HCT116 (cell line): ENCODE data around the gene ALDH5A1. TPM values are rescaled to one million over a fixed set of nuclear protein-coding genes. Genes with fewer than 3 reads are reported as not detected.

Experiments used
- ATAC-seq: fragments of 200-7000 bp; cut with Tn5 transposase; 2 replicates; pipeline ENCODE4 v1.9.1; 2020; ENCODE audit warnings: mild to moderate bottlenecking, moderate library complexity
- BruUV-seq: library from RNA; stranded (reverse); fragments of 400-500 nt; replicated peaks from 2 replicates; lab custom pipeline; 2021; lab: Mats Ljungman, UMichigan
- CTCF ChIA-PET: fragments of 300-600 bp; sonication (Branson Sonifier 250); formaldehyde crosslinking; loops from one replicate; lab custom pipeline; 2021; ENCODE audit warnings: antibody characterized with exemption; lab: Charles Lee
- POLR2A ChIA-PET: fragments of 300-600, 350-600 bp; sonication (Branson Sonifier 250); formaldehyde crosslinking; loops from one replicate; lab custom pipeline; 2021; ENCODE audit warnings: antibody characterized with exemption; lab: Charles Lee
- RAD21 ChIA-PET, 2 experiments: fragments of 300-600 bp; sonication (Branson Sonifier 250); formaldehyde crosslinking; loops; one replicate each; lab custom pipeline; 2023; ENCODE audit warnings: low total read pairs in 2 of 2; ENCODE audit not compliant: uncharacterized antibody in 2 of 2, unreplicated experiment in 2 of 2, low non-redundant PET in 1 of 2; lab: Charles Lee
- DNase-seq: peaks from one replicate; pipeline ENCODE4 v3.0.0-alpha.2; 2010; ENCODE audit warnings: low read depth, low spot score
- H2AFZ ChIP-seq: fragments of 200-600 bp; shearing (Covaris generic), sonication (generic); 2 replicates; pipeline ENCODE4 v1.6.1; 2017; ENCODE audit warnings: low read depth, mixed run types, mixed read lengths, antibody characterized with exemption, low read length; ENCODE audit not compliant: poor library complexity, severe bottlenecking
- H3K27ac ChIP-seq: 2 replicates; pipeline ENCODE4 v1.5.1; 2012; ENCODE audit warnings: low read depth, low read length
- H3K27me3 ChIP-seq: fragments of 200-600 bp; sonication (generic); 2 replicates; pipeline ENCODE4 v1.6.1; 2016; ENCODE audit warnings: mixed run types, low read length, mixed read lengths; ENCODE audit not compliant: insufficient read depth
- H3K36me3 ChIP-seq, 2 experiments: fragments of 200-500 bp in 1 of 2; fragments of 200-600 bp in 1 of 2; sonication (Bioruptor generic) in 1 of 2; sonication (generic) in 1 of 2; 2 replicates each; pipeline versions ENCODE4 v1.5.1 to v1.6.1; 2014 to 2016; ENCODE audit warnings: low read length in 2 of 2, inconsistent platforms in 1 of 2, mixed read lengths in 1 of 2, mixed run types in 1 of 2; ENCODE audit not compliant: insufficient read depth in 2 of 2, control insufficient read depth in 1 of 2
- H3K4me1 ChIP-seq, 2 experiments: fragments of 200-600 bp in 1 of 2; sonication (generic) in 1 of 2; 2 replicates each; pipeline versions ENCODE4 v1.5.1 to v1.6.1; 2012 to 2017; ENCODE audit warnings: low read length in 2 of 2, inconsistent platforms in 1 of 2, mild to moderate bottlenecking in 1 of 2, mixed read lengths in 1 of 2, mixed run types in 1 of 2, moderate library complexity in 1 of 2; ENCODE audit not compliant: insufficient read depth in 2 of 2, control insufficient read depth in 1 of 2
- H3K4me2 ChIP-seq: fragments of 200-600 bp; sonication (generic); 2 replicates; pipeline ENCODE4 v1.6.1; 2017; ENCODE audit warnings: mixed run types, low read length, mixed read lengths
- H3K4me3 ChIP-seq, 2 experiments: fragments of 200-600 bp in 1 of 2; sonication (generic) in 1 of 2; replicated peaks in 1 of 2; 2 replicates each; pipeline ENCODE4 v1.5.1; 2011 to 2016; ENCODE audit warnings: low read length in 2 of 2, control low read depth in 1 of 2, low read depth in 1 of 2, mild to moderate bottlenecking in 1 of 2, mixed read lengths in 1 of 2, mixed run types in 1 of 2
- H3K79me2 ChIP-seq: fragments of 200-600 bp; sonication (generic); 2 replicates; pipeline ENCODE4 v1.6.1; 2017; ENCODE audit warnings: mild to moderate bottlenecking, mixed run types, low read length, moderate library complexity, mixed read lengths; ENCODE audit not compliant: insufficient read depth
- H3K9ac ChIP-seq: fragments of 200-600 bp; sonication (generic); 2 replicates; pipeline ENCODE4 v1.6.1; 2016; ENCODE audit warnings: low read length, mixed read lengths
- H3K9me2 ChIP-seq: fragments of 200-600 bp; sonication (generic), shearing (Covaris generic); 2 replicates; pipeline ENCODE4 v1.6.1; 2017; ENCODE audit warnings: mixed run types, mild to moderate bottlenecking, moderate library complexity; ENCODE audit not compliant: insufficient read depth
- H3K9me3 ChIP-seq, 2 experiments: fragments of 200-500 bp in 1 of 2; fragments of 200-600 bp in 1 of 2; sonication (Bioruptor generic) in 1 of 2; sonication (generic) in 1 of 2; 2 replicates each; pipeline ENCODE4 v1.6.1; 2014 to 2017; ENCODE audit warnings: low read length in 2 of 2, mixed read lengths in 2 of 2, inconsistent platforms in 1 of 2, low read depth in 1 of 2, mild to moderate bottlenecking in 1 of 2, mixed run types in 1 of 2, moderate library complexity in 1 of 2; ENCODE audit not compliant: control insufficient read depth in 1 of 2, insufficient read depth in 1 of 2
- H4K20me1 ChIP-seq: fragments of 200-600 bp; sonication (generic), shearing (Covaris generic); 2 replicates; pipeline ENCODE4 v1.6.1; 2017; ENCODE audit warnings: mixed run types, mild to moderate bottlenecking, moderate library complexity; ENCODE audit not compliant: insufficient read depth
- CBX3 ChIP-seq: IDR thresholded peaks from 2 replicates; pipeline ENCODE4 v1.6.1; 2012; ENCODE audit warnings: low read depth
- CEBPB ChIP-seq: IDR thresholded peaks from 2 replicates; pipeline ENCODE4 v1.6.1; 2012; ENCODE audit warnings: low read depth
- CTCF ChIP-seq, 3 experiments: fragments of 200-600 bp in 1 of 3; sonication (generic) in 1 of 3; IDR thresholded peaks in 2 of 3; conservative IDR thresholded peaks in 1 of 3; 2 replicates each; pipeline ENCODE4 v1.5.1; 2012 to 2017; ENCODE audit warnings: low read depth in 2 of 3, low read length in 2 of 3, antibody characterized with exemption in 1 of 3, borderline replicate concordance in 1 of 3, control low read depth in 1 of 3, mild to moderate bottlenecking in 1 of 3, mixed read lengths in 1 of 3, mixed run types in 1 of 3, moderate library complexity in 1 of 3; ENCODE audit not compliant: insufficient read depth in 1 of 3
- ELF1 ChIP-seq: IDR thresholded peaks from 2 replicates; pipeline ENCODE4 v1.6.1; 2012; ENCODE audit warnings: low read depth, borderline replicate concordance
- EZH2 ChIP-seq: fragments of 200-600 bp; sonication (generic); IDR thresholded peaks from 2 replicates; pipeline ENCODE4 v1.6.1; 2017; ENCODE audit warnings: antibody characterized with exemption, mixed run types
- FOSL1 ChIP-seq: IDR thresholded peaks from 2 replicates; pipeline ENCODE4 v1.6.1; 2012; ENCODE audit warnings: low read depth
- JUND ChIP-seq: IDR thresholded peaks from 2 replicates; pipeline ENCODE4 v1.6.1; 2012
- MAX ChIP-seq: IDR thresholded peaks from 2 replicates; pipeline ENCODE4 v1.6.1; 2012
- POLR2A ChIP-seq: IDR thresholded peaks from 2 replicates; pipeline ENCODE4 v1.7.0; 2011; ENCODE audit warnings: borderline replicate concordance; ENCODE audit not compliant: insufficient read depth, insufficient read length; ENCODE audit errors: extremely low read depth
- POLR2AphosphoS5 ChIP-seq: IDR thresholded peaks from 2 replicates; pipeline ENCODE4 v1.6.1; 2011; ENCODE audit warnings: mild to moderate bottlenecking, low read depth, low read length, moderate library complexity
- RAD21 ChIP-seq: IDR thresholded peaks from 2 replicates; pipeline ENCODE4 v1.6.1; 2012; ENCODE audit warnings: low read depth, mild to moderate bottlenecking
- REST ChIP-seq: IDR thresholded peaks from 2 replicates; pipeline ENCODE4 v1.6.1; 2012; ENCODE audit warnings: low read depth
- SIN3A ChIP-seq: IDR thresholded peaks from 2 replicates; pipeline ENCODE4 v1.6.1; 2012; ENCODE audit warnings: low read depth
- SP1 ChIP-seq: IDR thresholded peaks from 2 replicates; pipeline ENCODE4 v1.6.1; 2012; ENCODE audit warnings: low read depth
- SRF ChIP-seq: IDR thresholded peaks from 2 replicates; pipeline ENCODE4 v1.6.1; 2012; ENCODE audit warnings: low read depth
- TCF7L2 ChIP-seq: IDR thresholded peaks from 2 replicates; pipeline ENCODE4 v1.7.0; 2011; ENCODE audit warnings: borderline replicate concordance, inconsistent platforms; ENCODE audit not compliant: insufficient read depth, insufficient read length; ENCODE audit errors: extremely low read depth
- intact Hi-C: fragments of 100-400 bp; cut with micrococcal nuclease; formaldehyde crosslinking; loops from 2 replicates; pipeline ENCODE4 v1.10.0; 2022
- total RNA-seq: library from RNA; stranded (reverse); gene quantifications from one replicate; pipeline ENCODE4 v1.2.1, GENCODE V29; 2021; ENCODE audit not compliant: unreplicated experiment
- TF ChIP-seq, protein P1 (sequence below): IDR thresholded peaks from 2 replicates; pipeline ENCODE4 v1.6.1; 2012

The ALDH5A1 gene
- total RNA-seq, 1 experiment from 2014 or later = 10.0 TPM

DNA sequence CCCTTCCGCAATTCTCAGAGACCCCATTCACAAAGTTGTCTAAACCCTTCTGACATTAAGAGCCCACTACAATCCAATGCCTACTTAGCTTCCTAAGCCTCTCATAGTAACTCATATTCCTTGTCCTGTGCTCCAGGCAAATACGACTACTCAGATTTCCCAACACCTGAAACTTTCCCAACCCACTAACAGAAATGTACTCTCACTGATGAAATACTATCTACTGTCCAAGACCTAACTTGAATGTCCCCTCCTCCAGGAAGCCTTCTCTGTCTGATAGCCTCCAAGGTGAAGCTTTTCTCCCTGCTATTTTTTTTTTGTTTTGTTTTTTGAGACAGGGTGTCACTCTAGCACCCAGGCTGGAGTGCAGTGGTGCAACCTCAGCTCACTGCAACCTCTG lies 35.8 kb upstream of the ALDH5A1 start:
- ATAC-seq (no peak), DNase-seq (no peak)
- RAD21 ChIA-PET = no interaction called here
- Histone ChIP-seq H3K79me2 (no peaks in the 10 kb centered on the region), H3K27ac (no peak overlapping the region), H3K4me3 (no peak overlapping the region), H3K27me3 (no peaks in the 10 kb centered on the region), H3K9ac (no peak overlapping the region), H2AFZ (no peak overlapping the region), H3K4me2 (no peak overlapping the region), H4K20me1 (no peaks in the 10 kb centered on the region), H3K36me3 (no peaks in the 10 kb centered on the region), H3K9me3 (no peaks in the 10 kb centered on the region), H3K9me2 (no peaks in the 10 kb centered on the region), H3K4me1 (no peaks in the 10 kb centered on the region)
- no TSS peak for BruUV-seq
- CTCF ChIA-PET = no interaction called here
- POLR2A ChIA-PET = no interaction called here
- intact Hi-C loops = no loop called here
- no peak for TF ChIP-seq SP1
- TF ChIP-seq CTCF (IDR thresholded peaks at IDR 0.05 in 2 of 3, conservative IDR thresholded peaks at IDR 0.05 in 1 of 3; ENCODE audit: borderline replicate concordance in 1 of 3, insufficient read depth in 1 of 3, low read depth in 2 of 3, low read length in 2 of 3) = no peak
- TF ChIP-seq FOSL1 = no peak
- no peak for TF ChIP-seq EZH2
- TF ChIP-seq, protein P1, sequence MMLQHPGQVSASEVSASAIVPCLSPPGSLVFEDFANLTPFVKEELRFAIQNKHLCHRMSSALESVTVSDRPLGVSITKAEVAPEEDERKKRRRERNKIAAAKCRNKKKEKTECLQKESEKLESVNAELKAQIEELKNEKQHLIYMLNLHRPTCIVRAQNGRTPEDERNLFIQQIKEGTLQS = no peak
- TF ChIP-seq CBX3 = no peak
- no peak for TF ChIP-seq SIN3A
- TF ChIP-seq CEBPB = no peak
- TF ChIP-seq TCF7L2 = no peak
- TF ChIP-seq REST = no peak
- TF ChIP-seq ELF1 = no peak
- TF ChIP-seq JUND = no peak
- TF ChIP-seq MAX = no peak
- TF ChIP-seq POLR2A = no peak
- no peak for TF ChIP-seq SRF
- no peak for TF ChIP-seq RAD21
- TF ChIP-seq POLR2AphosphoS5 = no peak
